GM15510 (cell line): ENCODE data around the gene DNM2.

ENCODE experiments used
- POLR2A ChIP-seq: IDR thresholded peaks from 3 replicates; pipeline ENCODE4 v1.6.1; 2011; ENCODE audit warnings: borderline replicate concordance; ENCODE audit not compliant: insufficient read length; ENCODE audit errors: extremely low read depth

Gene DNM2

GRCh38 chr19:10735741-10736140, 17.9 kb downstream of the DNM2 start:
- no peak for TF ChIP-seq POLR2A

- TF ChIP-seq POLR2A: no peak
Measured at GRCh38 chr19:10736189-10736588, 18.3 kb downstream of the DNM2 start.

- no peak for TF ChIP-seq POLR2A
Measured at GRCh38 chr19:10736916-10737551, 19.2 kb downstream of the DNM2 start.

- TF ChIP-seq POLR2A: no peak
Measured at GRCh38 chr19:10737722-10738121, 19.8 kb downstream of the DNM2 start.

- TF ChIP-seq POLR2A: no peak
Measured at GRCh38 chr19:10740798-10741197, 22.9 kb downstream of the DNM2 start.

- TF ChIP-seq POLR2A: no peak
Measured at GRCh38 chr19:10742476-10742875, 24.6 kb downstream of the DNM2 start.

- TF ChIP-seq POLR2A: no peak
Measured at GRCh38 chr19:10744253-10744798, 26.4 kb downstream of the DNM2 start.

GRCh38 chr19:10744801-10745293, 27.0 kb downstream of the DNM2 start:
- TF ChIP-seq POLR2A: no peak

- TF ChIP-seq POLR2A: no peak
Measured at GRCh38 chr19:10747271-10747670, 29.4 kb downstream of the DNM2 start.

GRCh38 chr19:10747674-10748073, 29.8 kb downstream of the DNM2 start:
- TF ChIP-seq POLR2A: no peak

GRCh38 chr19:10748195-10748926, 30.5 kb downstream of the DNM2 start:
- TF ChIP-seq POLR2A: no peak

GRCh38 chr19:10748927-10749434, 31.1 kb downstream of the DNM2 start:
- TF ChIP-seq POLR2A: no peak

GRCh38 chr19:10749435-10750384, 31.8 kb downstream of the DNM2 start:
- no peak for TF ChIP-seq POLR2A
